Progenitor cell of endocrine pancreas (in vitro differentiated cells): ENCODE measurements around the gene GDF15. TPM values are rescaled to one million over a fixed set of nuclear protein-coding genes. Genes with fewer than 3 reads are reported as not detected.
A peak's percentile ranks its signal among the peaks of the same experiment; 100 is the strongest.

Source experiments
- DNase-seq: peaks from one replicate; pipeline ENCODE4 v3.0.0; 2021; ENCODE audit warnings: low spot score; ENCODE audit not compliant: unreplicated experiment
- H3K27ac Mint-ChIP-seq: 2 replicates; pipeline ENCODE4 v1.8.0; 2021; ENCODE audit warnings: mild to moderate bottlenecking, moderate library complexity, mixed read lengths
- H3K27me3 Mint-ChIP-seq: 2 replicates; pipeline ENCODE4 v1.8.0; 2021; ENCODE audit warnings: mixed read lengths
- H3K36me3 Mint-ChIP-seq: 2 replicates; pipeline ENCODE4 v1.8.0; 2022; ENCODE audit warnings: mixed read lengths; ENCODE audit not compliant: insufficient read depth
- H3K4me1 Mint-ChIP-seq: 2 replicates; pipeline ENCODE4 v1.8.0; 2021; ENCODE audit warnings: low read depth, mixed read lengths
- H3K4me3 Mint-ChIP-seq: 2 replicates; pipeline ENCODE4 v1.8.0; 2021; ENCODE audit warnings: low read depth, mild to moderate bottlenecking, moderate library complexity, mixed read lengths
- H3K9me3 Mint-ChIP-seq: 2 replicates; pipeline ENCODE4 v1.8.0; 2021; ENCODE audit warnings: low read depth, mixed read lengths
- CTCF ChIP-seq: fragments of 200-600 bp; sonication (generic); IDR thresholded peaks from one replicate; pipeline ENCODE4 v1.5.0; 2021; ENCODE audit warnings: antibody characterized with exemption, mild to moderate bottlenecking; ENCODE audit not compliant: unreplicated experiment
- microRNA-seq: library from miRNA; unstranded; fragments of <30 nt; microRNA quantifications from one replicate; pipeline ENCODE4 v1.1.0, GENCODE V29; 2020; ENCODE audit warnings: borderline number of aligned reads; ENCODE audit not compliant: unreplicated experiment
- total RNA-seq: library from RNA; stranded (reverse); gene quantifications from 2 replicates; pipeline ENCODE4 v1.2.1, GENCODE V29; 2021

The GDF15 gene
- total RNA-seq, 1 donor from 2014 or later, result 10.5 TPM

GRCh38 chr19:18437491-18438330, 51.8 kb downstream of the GDF15 start, which contains the start of gene ISYNA1:
ISYNA1 (minus strand) TSS chr19:18438133; CDS start chr19:18437979, 154 bp downstream.
- Mint-ChIP-seq H3K27ac (peak within 1 kb of the TSS; percentile 95), H3K9me3 (no peaks in the 10 kb centered on the region), H3K27me3 (no peaks in the 10 kb centered on the region), H3K36me3 (peaks cover 4% of the 10 kb centered on the region), H3K4me3 (peak within 1 kb of the TSS; percentile 70), H3K4me1 (peaks cover 22% of the 10 kb centered on the region)
- no peak for DNase-seq
- peak; percentile 12 for TF ChIP-seq CTCF

DNA sequence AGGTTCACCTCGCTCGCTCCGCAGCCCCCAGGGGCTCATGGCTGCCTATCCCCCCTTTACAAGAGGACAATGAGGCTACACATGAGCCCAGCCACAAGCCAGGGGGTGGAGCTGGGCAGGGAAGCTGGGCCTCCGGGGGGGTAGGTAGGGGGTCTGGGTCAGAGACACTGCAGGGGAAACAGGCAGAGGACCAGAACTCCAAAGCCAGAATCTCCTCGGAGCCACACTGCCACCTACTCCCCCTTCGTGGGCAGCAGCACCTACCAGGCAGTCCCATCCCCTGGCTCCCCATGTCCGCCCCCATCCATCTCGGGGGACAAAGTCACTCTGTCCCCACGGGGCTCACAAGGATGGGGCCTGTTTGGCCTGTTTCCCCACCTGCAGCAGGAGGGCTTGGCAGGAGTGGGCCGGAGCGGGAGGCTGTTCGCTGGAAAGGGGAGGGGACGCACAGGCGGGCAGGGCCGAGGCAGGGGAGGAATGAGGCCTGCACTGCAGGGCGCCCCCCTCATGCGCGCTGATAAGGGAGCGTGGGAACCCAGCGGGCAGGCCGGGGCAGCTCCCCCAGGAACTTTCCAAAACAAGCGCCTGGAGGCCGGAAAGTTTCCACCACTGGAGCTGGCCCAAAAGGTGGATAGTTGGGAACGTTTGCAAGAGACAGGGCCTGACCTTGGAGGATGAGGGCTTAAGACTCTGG, 52.5 kb downstream of the GDF15 start:
- Mint-ChIP-seq H3K27me3 (no peaks in the 10 kb centered on the region), H3K36me3 (peaks cover 5% of the 10 kb centered on the region), H3K27ac (peak overlapping the region; percentile 95), H3K4me3 (peak overlapping the region; percentile 58), H3K9me3 (no peaks in the 10 kb centered on the region), H3K4me1 (peaks cover 22% of the 10 kb centered on the region)
- no peak for DNase-seq
- TF ChIP-seq CTCF, result no peak

Small RNA genes lying within 50 kb of the gene (microRNA-seq; reads per million reads assigned to microRNA genes)
- not detected for gene MIR3189

Other genes starting within 250 kb of the GDF15 start
- gene PIK3R2, start 233.0 kb upstream of the GDF15 start, total RNA-seq, result 58.9 and 61.2 TPM in 2 replicates
- gene IFI30, start 212.3 kb upstream of the GDF15 start, total RNA-seq, result not detected in 2 replicates
- gene MPV17L2, start 192.9 kb upstream of the GDF15 start, total RNA-seq, result 10.6 and 11.5 TPM in 2 replicates
- 3.3 and 5.1 TPM in 2 replicates for gene RAB3A, start 182.1 kb upstream of the GDF15 start, total RNA-seq
- 0.53 and 1.6 TPM in 2 replicates for gene PDE4C, start 159.7 kb upstream of the GDF15 start, total RNA-seq
- 10.5 and 10.9 TPM in 2 replicates for gene IQCN, start 111.7 kb upstream of the GDF15 start, total RNA-seq
- 158 and 168 TPM in 2 replicates for gene JUND, start 104.5 kb upstream of the GDF15 start, total RNA-seq
- 150 and 154 TPM in 2 replicates for gene LSM4, start 63.1 kb upstream of the GDF15 start, total RNA-seq
- 43.5 and 51.3 TPM in 2 replicates for gene PGPEP1, start 45.6 kb upstream of the GDF15 start, total RNA-seq
- gene LRRC25, start 11.5 kb downstream of the GDF15 start, total RNA-seq, result not detected in 2 replicates
- gene SSBP4, start 33.2 kb downstream of the GDF15 start, total RNA-seq, result 57.7 and 61.8 TPM in 2 replicates
- gene ISYNA1, start 52.0 kb downstream of the GDF15 start, total RNA-seq, result 234 TPM in 2 replicates
- gene ELL, start 135.9 kb downstream of the GDF15 start, total RNA-seq, result 13.8 and 15.5 TPM in 2 replicates
- 216 and 220 TPM in 2 replicates for gene FKBP8, start 157.4 kb downstream of the GDF15 start, total RNA-seq
- gene KXD1, start 171.7 kb downstream of the GDF15 start, total RNA-seq, result 77.7 and 82.8 TPM in 2 replicates
- 951 and 968 TPM in 2 replicates for gene UBA52, start 185.7 kb downstream of the GDF15 start, total RNA-seq
- gene REX1BD, start 202.6 kb downstream of the GDF15 start, total RNA-seq, result 66.5 and 67.4 TPM in 2 replicates
- gene CRLF1, start 220.6 kb downstream of the GDF15 start, total RNA-seq, result 4.4 and 6.0 TPM in 2 replicates
- gene TMEM59L, start 226.7 kb downstream of the GDF15 start, total RNA-seq, result 5.0 and 6.4 TPM in 2 replicates